Colonic mucosa (tissue), 4 donors: ENCODE measurements around the gene WNT5A. TPM values are rescaled to one million over a fixed set of nuclear protein-coding genes. Genes with fewer than 3 reads are reported as not detected.

Experiments used
- DNase-seq: peaks from one replicate; pipeline ENCODE4 v3.0.0-alpha.2; 2020
- H3K27ac ChIP-seq: fragments of 200-600 bp; one replicate; pipeline ENCODE4 v1.8.0; 2021
- H3K27me3 ChIP-seq: fragments of 200-600 bp; one replicate; pipeline ENCODE4 v1.8.0; 2021
- H3K36me3 ChIP-seq: fragments of 200-600 bp; one replicate; pipeline ENCODE4 v1.8.0; 2021
- H3K4me1 ChIP-seq: fragments of 200-600 bp; one replicate; pipeline ENCODE4 v1.8.0; 2021; ENCODE audit warnings: mild to moderate bottlenecking
- H3K4me3 ChIP-seq: fragments of 200-600 bp; one replicate; pipeline ENCODE4 v1.8.0; 2021
- H3K9ac ChIP-seq, 2 donors: one replicate each; pipeline ENCODE4 v1.7.0; 2013; ENCODE audit warnings: control low read depth in 2 of 2, low read depth in 2 of 2, low read length in 2 of 2
- H3K9me3 ChIP-seq: fragments of 200-600 bp; one replicate; pipeline ENCODE4 v1.8.0; 2021
- CTCF ChIP-seq: fragments of 200-600 bp; IDR thresholded peaks from one replicate; pipeline ENCODE4 v1.8.0; 2022; ENCODE audit warnings: antibody characterized with exemption, mild to moderate bottlenecking
- intact Hi-C: fragments of 100-400 bp; cut with DNase I; formaldehyde crosslinking; loops from one replicate; pipeline ENCODE4 v1.14.1; 2022
- total RNA-seq, 2 donors: library from RNA; stranded (reverse); fragmentation: NEBNext Ultra II Directional in 1 of 2; extraction: Animal tissue kit (Norgen Biotek cat#: 25700) in 1 of 2; gene quantifications; one replicate each; pipeline ENCODE4 v1.2.1, GENCODE V29; 2021
- donor health status: healthy.
- donor health status: DM: no; HTN: no; CAD: no.
- donor health status: DM: no; HTN: no; CAD: no.

WNT5A gene
- total RNA-seq, 2 donors from 2014 or later, result 3.9 to 7.2 TPM

- no peaks in the 10 kb centered on the region for H3K36me3 ChIP-seq
- no peaks in the 10 kb centered on the region for H3K9me3 ChIP-seq
- DNase-seq, result peak; percentile 44
- no peak for TF ChIP-seq CTCF
- H3K4me1 ChIP-seq, result peaks cover 10% of the 10 kb centered on the region
- intact Hi-C loops, result loop anchor here (5.0 to 10.0 kb wide), 3 partner anchors 233 to 763 kb away; no protein-coding TSS in a partner anchor
- H3K27me3 ChIP-seq, result peaks cover 10% of the 10 kb centered on the region
- H3K9ac ChIP-seq, result no peak overlapping the region
- H3K4me3 ChIP-seq, result no peak overlapping the region
- H3K27ac ChIP-seq, result no peak overlapping the region
Measured at GRCh38 chr3:55489798-55490132, 2.7 kb upstream of the WNT5A start.

- no peaks in the 10 kb centered on the region for H3K36me3 ChIP-seq
- peak overlapping the region; percentile 57 for H3K4me3 ChIP-seq
- peak; percentile 70 for DNase-seq
- peaks cover 10% of the 10 kb centered on the region for H3K4me1 ChIP-seq
- H3K27ac ChIP-seq, result peak overlapping the region; percentile 23
- H3K27me3 ChIP-seq, result peaks cover 18% of the 10 kb centered on the region
- TF ChIP-seq CTCF, result no peak
- H3K9ac ChIP-seq, result peak overlapping the region in 1 of 2 donors; percentile 19
- H3K9me3 ChIP-seq, result no peaks in the 10 kb centered on the region
- intact Hi-C loops, result loop anchor here (5.0 to 10.0 kb wide), 3 partner anchors 234 to 764 kb away; no protein-coding TSS in a partner anchor
Measured at GRCh38 chr3:55488398-55489055, 1.4 kb upstream of the WNT5A start.

- intact Hi-C loops, result loop anchor here (5.0 to 10.0 kb wide), 3 partner anchors 235 to 765 kb away; no protein-coding TSS in a partner anchor
- no peak for TF ChIP-seq CTCF
- DNase-seq, result peak; percentile 47
- H3K4me3 ChIP-seq, result peak overlapping the region; percentile 57
- peaks cover 10% of the 10 kb centered on the region for H3K4me1 ChIP-seq
- H3K36me3 ChIP-seq, result no peaks in the 10 kb centered on the region
- H3K9ac ChIP-seq, result peak overlapping the region in 1 of 2 donors; percentile 76
- H3K9me3 ChIP-seq, result no peaks in the 10 kb centered on the region
- H3K27ac ChIP-seq, result peak overlapping the region; percentile 23
- peaks cover 26% of the 10 kb centered on the region for H3K27me3 ChIP-seq
Measured at GRCh38 chr3:55487381-55488241, 505 bp upstream of the WNT5A start.

- intact Hi-C loops, result loop anchor here (5.0 to 10.0 kb wide), 3 partner anchors 236 to 766 kb away; no protein-coding TSS in a partner anchor
- TF ChIP-seq CTCF, result no peak
- H3K9ac ChIP-seq, result peak overlapping the region; percentile 28 to 58
Measured at GRCh38 chr3:55486101-55486856, 827 bp downstream of the WNT5A start.

More at GRCh38 chr3:55486101-55486856, 827 bp downstream of the WNT5A start:
- Histone ChIP-seq H3K9me3 (no peaks in the 10 kb centered on the region), H3K27me3 (peaks cover 36% of the 10 kb centered on the region), H3K4me1 (peaks cover 10% of the 10 kb centered on the region), H3K27ac (peak overlapping the region; percentile 23), H3K36me3 (no peaks in the 10 kb centered on the region), H3K4me3 (peak overlapping the region; percentile 57)
- peak; percentile 63 for DNase-seq
